ENCODE data around the gene HRAS.

DNA sequence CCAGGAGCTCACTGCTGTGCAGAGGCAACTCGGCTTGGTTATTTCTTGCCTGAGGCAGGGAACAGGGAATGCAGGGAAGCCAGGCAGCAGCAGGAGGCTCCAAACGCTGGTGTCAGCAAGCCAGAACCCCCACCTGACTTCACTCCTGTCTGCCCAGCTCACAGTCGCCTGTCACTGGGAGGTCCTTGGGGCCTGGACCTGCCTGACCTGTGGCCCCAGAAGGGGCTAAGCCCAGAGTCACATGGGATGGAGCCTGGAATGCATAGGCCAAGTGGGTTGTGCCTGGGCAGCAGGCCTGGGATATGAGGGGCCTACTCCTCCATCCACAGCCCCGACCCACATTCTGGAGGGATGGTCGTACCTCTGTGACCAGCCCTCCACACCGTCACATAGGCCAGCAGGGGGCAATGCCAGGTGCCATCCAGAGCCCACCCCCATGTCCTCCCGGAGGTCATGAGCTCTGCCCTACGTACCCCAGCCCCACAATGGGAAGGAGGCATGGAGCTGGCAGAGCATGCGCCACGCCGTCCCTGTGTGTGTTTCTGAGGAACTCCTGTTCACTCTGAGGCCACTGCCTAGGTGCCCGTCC lies 30.6 kb upstream of the HRAS start:
- TF ChIP-seq EP300 (IDR thresholded peaks at IDR 0.05): no peak
- no peak for TF ChIP-seq CTCF (IDR thresholded peaks at IDR 0.05)
